A549 treated with Mapracorat at 1 μM for 4 hours (cell line): Measurements from ENCODE around the gene C12orf54. TPM values are rescaled to one million over a fixed set of nuclear protein-coding genes. Genes with fewer than 3 reads are reported as not detected.

Experiments used
- total RNA-seq: library from RNA; stranded (reverse); fragments of 200-300 nt; extraction: Qiagen RNA extraction; gene quantifications from 5 replicates; pipeline ENCODE4 v1.2.3, GENCODE V29; 2022

Gene C12orf54
- not detected in 5 replicates for total RNA-seq

GRCh38 chr12:48482198-48482597, at the start of gene C12orf54:
TSS of gene C12orf54 (plus strand) at chr12:48482498. CDS start at chr12:48483297, 799 bp downstream.

GRCh38 chr12:48472259-48472658, 10.0 kb upstream of the C12orf54 start, which contains the start of gene ANP32D:
TSS of gene ANP32D (plus strand) at chr12:48472559. CDS start at chr12:48472665, 106 bp downstream.

GRCh38 chr12:48525332-48525731, 43.0 kb downstream of the C12orf54 start, which contains the start of gene OR8S1:
TSS of gene OR8S1 (plus strand) at chr12:48525632. CDS start at chr12:48525632, 0 bp downstream.

Other genes with a start within 250 kb of the C12orf54 start
- 4.6 to 6.3 TPM (median 5.5 TPM) in 5 replicates for gene ZNF641, start 131.6 kb upstream of the C12orf54 start, total RNA-seq
- gene ANP32D, start 9.9 kb upstream of the C12orf54 start, total RNA-seq, result not detected in 5 replicates
- gene OR8S1, start 43.1 kb downstream of the C12orf54 start, total RNA-seq, result not detected in 5 replicates
- gene LALBA, start 87.5 kb downstream of the C12orf54 start, total RNA-seq, result not detected in 5 replicates
- gene KANSL2, start 199.7 kb downstream of the C12orf54 start, total RNA-seq, result 35.6 to 45.0 TPM (median 39.3 TPM) in 5 replicates
- gene CCNT1, start 234.2 kb downstream of the C12orf54 start, total RNA-seq, result 11.7 to 15.9 TPM (median 14.3 TPM) in 5 replicates